ENCODE data around the gene CALCOCO1. TPM values are rescaled to one million over a fixed set of nuclear protein-coding genes. Genes with fewer than 3 reads are reported as not detected.

CALCOCO1 gene
- total and polyA plus RNA-seq, 2 of the 13 experiments (the other 11 are each of a cell fraction or from before 2014, with no cell fraction given): 7.7 to 47.7 TPM

- no peak for TF ChIP-seq SMARCE1 (IDR thresholded peaks at IDR 0.05; ENCODE audit: borderline replicate concordance)
- no peak for TF ChIP-seq FOXO4 (CRISPR knock-in tag; conservative IDR thresholded peaks at IDR 0.05)
- TF ChIP-seq ATF7 (IDR thresholded peaks at IDR 0.05): no peak
- TF ChIP-seq ATF7 (CRISPR knock-in tag; IDR thresholded peaks at IDR 0.05): peak; percentile 65; the same call in 1 of the 2 replicates
- TF ChIP-seq ZNF18 (CRISPR knock-in tag; IDR thresholded peaks at IDR 0.05; ENCODE audit: insufficient replicate concordance): no peak
- peak; percentile 92; the same call in 1 of the 2 replicates for TF ChIP-seq ZNF598 (CRISPR knock-in tag; IDR thresholded peaks at IDR 0.05; ENCODE audit: borderline replicate concordance)
- no peak for TF ChIP-seq TRIM24 (CRISPR knock-in tag; IDR thresholded peaks at IDR 0.05)
- peak; percentile 94; the same call in 1 of the 2 replicates for TF ChIP-seq SNAI1 (CRISPR knock-in tag; IDR thresholded peaks at IDR 0.05; ENCODE audit: borderline replicate concordance)
- peak; percentile 96 for TF ChIP-seq ZNF883 (CRISPR knock-in tag; IDR thresholded peaks at IDR 0.05; ENCODE audit: not compliant biosample characterization)
- peak; percentile 73; the same call in 1 of the 2 replicates for TF ChIP-seq KMT2A (CRISPR knock-in tag; IDR thresholded peaks at IDR 0.05)
- TF ChIP-seq, protein P1, sequence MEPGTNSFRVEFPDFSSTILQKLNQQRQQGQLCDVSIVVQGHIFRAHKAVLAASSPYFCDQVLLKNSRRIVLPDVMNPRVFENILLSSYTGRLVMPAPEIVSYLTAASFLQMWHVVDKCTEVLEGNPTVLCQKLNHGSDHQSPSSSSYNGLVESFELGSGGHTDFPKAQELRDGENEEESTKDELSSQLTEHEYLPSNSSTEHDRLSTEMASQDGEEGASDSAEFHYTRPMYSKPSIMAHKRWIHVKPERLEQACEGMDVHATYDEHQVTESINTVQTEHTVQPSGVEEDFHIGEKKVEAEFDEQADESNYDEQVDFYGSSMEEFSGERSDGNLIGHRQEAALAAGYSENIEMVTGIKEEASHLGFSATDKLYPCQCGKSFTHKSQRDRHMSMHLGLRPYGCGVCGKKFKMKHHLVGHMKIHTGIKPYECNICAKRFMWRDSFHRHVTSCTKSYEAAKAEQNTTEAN (CRISPR knock-in tag; conservative IDR thresholded peaks at IDR 0.05): peak; percentile 74; the same call in 1 of the 2 replicates
- TF ChIP-seq ZNF879 (CRISPR knock-in tag; IDR thresholded peaks at IDR 0.05): peak; percentile 91
- TF ChIP-seq, protein P2, sequence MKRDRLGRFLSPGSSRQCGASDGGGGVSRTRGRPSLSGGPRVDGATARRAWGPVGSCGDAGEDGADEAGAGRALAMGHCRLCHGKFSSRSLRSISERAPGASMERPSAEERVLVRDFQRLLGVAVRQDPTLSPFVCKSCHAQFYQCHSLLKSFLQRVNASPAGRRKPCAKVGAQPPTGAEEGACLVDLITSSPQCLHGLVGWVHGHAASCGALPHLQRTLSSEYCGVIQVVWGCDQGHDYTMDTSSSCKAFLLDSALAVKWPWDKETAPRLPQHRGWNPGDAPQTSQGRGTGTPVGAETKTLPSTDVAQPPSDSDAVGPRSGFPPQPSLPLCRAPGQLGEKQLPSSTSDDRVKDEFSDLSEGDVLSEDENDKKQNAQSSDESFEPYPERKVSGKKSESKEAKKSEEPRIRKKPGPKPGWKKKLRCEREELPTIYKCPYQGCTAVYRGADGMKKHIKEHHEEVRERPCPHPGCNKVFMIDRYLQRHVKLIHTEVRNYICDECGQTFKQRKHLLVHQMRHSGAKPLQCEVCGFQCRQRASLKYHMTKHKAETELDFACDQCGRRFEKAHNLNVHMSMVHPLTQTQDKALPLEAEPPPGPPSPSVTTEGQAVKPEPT (CRISPR knock-in tag; IDR thresholded peaks at IDR 0.05; ENCODE audit: low read depth): 0 out of 2 replicates have a peak, but pooled peaks have one; percentile 23
- TF ChIP-seq ZNF589 (CRISPR knock-in tag; conservative IDR thresholded peaks at IDR 0.05): peak; percentile 91
- TF ChIP-seq, protein P3, sequence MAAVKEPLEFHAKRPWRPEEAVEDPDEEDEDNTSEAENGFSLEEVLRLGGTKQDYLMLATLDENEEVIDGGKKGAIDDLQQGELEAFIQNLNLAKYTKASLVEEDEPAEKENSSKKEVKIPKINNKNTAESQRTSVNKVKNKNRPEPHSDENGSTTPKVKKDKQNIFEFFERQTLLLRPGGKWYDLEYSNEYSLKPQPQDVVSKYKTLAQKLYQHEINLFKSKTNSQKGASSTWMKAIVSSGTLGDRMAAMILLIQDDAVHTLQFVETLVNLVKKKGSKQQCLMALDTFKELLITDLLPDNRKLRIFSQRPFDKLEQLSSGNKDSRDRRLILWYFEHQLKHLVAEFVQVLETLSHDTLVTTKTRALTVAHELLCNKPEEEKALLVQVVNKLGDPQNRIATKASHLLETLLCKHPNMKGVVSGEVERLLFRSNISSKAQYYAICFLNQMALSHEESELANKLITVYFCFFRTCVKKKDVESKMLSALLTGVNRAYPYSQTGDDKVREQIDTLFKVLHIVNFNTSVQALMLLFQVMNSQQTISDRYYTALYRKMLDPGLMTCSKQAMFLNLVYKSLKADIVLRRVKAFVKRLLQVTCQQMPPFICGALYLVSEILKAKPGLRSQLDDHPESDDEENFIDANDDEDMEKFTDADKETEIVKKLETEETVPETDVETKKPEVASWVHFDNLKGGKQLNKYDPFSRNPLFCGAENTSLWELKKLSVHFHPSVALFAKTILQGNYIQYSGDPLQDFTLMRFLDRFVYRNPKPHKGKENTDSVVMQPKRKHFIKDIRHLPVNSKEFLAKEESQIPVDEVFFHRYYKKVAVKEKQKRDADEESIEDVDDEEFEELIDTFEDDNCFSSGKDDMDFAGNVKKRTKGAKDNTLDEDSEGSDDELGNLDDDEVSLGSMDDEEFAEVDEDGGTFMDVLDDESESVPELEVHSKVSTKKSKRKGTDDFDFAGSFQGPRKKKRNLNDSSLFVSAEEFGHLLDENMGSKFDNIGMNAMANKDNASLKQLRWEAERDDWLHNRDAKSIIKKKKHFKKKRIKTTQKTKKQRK (IDR thresholded peaks at IDR 0.05; ENCODE audit: low read length): no peak
- TF ChIP-seq REL (CRISPR knock-in tag; conservative IDR thresholded peaks at IDR 0.05): 0 out of 2 replicates have a peak, but pooled peaks have one; percentile 43
Observed at GRCh38 chr12:53675701-53676607, 51.3 kb downstream of the CALCOCO1 start, which contains the start of gene ATP5MC2 (continued).

Measured in HepG2 (cell line).